ENCODE measurements around the gene KIF5B.
"Not testable (repeated sequence)": the region's sequence is repeated elsewhere in the genome, so short reads cannot be mapped to it uniquely, and the experiment has no call there.

KIF5B gene

DNA sequence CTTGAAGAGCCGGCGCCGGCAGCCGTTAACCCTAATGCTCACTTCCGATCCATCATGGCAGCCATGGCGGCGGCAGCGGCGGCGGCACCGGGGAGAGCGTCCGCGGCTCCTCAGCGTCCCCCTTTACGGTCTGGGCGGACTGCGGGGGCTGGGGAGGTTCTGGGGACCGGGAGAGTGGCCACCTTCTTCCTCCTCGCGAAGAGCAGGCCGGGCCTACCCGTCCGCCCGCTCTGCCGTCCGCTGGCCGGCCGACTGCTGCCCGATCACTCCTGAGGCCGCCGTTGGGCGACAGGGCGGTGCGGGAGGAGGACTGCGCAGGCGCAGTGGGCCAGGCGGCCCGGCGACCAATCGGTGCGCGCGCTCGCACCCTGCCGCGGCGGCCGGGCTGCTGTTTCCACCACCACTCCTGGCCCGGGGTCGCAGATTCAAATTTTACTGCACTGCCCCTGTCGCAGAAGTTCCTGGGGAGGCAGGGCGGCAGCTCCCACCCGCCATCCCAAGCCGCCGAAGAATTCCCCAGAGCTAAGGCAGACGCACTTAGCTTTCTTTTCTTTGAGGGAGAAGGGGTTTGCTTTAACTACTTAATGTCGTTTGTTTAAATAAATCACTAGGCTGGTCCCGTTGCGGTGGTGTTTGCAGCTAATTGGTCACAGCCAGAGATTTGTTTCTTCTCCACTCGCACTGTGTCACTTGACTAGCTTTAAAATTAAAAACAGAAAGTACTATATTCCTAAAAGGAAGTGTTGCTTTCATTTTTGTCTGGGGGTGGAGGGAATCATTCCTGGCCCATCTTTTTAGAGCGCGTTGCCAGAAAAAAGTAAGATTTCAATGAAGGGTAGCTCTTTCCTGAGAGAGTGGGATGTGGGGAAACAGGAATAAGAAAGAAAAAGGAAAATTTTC is at the start of gene KIF5B:
TSS of gene KIF5B (minus strand) at position 290 of the 900 bp plus-strand sequence. CDS start 452 bp downstream, outside the sequence.
- DNase-seq (ENCODE audit: low read depth), result no peak

DNA sequence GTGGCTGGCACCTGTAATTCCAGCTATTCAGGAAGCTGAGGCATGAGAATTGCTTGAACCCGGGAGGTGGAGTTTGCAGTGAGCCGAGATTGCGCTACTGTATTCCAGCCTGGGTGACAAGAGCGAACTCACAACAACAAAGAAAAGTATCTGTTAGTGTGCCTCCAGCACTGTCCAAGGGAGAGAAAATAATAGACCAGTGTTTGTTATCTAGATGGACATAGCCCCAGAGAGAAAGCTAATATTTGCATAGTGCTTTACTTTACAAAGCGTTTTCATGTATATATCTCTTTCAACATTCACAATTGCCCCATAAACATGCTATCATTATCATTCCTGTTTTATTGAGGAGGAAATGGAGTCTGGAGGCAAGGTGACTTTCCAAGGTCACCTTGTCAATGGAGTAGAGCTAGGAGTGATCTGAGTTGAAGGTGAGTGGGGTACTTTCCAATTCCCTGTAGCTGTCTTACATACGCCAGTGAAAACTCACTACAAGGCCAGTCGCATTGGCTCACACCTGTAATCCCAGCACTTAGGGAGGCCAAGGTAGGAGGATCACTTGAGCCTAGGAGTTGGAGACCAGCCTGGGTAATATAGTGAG is 49.7 kb upstream of the KIF5B start:
- no peak for DNase-seq (ENCODE audit: low read depth)

DNA sequence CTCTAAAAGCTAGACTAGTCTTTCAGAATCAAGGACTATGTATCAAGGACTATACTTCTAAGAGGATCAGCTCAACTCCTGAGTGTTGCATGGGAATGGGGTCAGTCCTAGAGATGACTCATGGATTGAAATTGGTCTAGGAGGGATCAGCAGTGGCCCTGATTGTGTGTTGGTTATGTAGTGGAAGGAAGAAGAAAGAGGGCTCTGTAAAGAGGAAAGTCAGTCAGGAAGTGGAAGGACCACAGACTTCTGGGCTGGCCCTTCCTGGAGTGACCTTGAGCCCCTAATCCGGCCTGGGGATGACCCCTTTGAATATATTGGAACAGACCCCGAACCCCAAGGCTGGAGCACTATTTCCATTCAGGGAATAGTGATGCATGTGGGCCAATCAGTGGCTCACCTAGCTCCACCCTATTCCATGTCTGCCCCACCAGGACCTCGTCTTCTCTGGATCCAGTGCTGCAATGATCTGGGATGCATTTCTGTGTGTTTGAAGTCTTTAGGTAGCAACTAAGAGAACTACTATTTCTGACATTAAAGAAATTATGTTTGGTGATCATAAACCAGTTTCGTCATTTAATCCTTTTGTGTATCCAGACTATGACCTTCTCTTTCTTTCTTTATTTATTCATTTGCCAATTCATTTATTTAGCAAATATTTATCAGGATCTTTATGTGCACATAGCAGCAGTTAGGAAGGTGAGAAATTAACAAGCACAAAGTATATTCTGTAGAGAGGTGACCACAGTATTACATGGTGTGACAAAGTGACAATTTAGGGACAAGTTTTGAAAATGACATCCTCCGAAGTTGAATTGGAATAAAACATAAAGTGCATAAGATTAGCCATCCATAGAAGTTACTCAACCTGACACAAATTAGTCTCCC is 48.6 kb upstream of the KIF5B start:
- no peak for DNase-seq (ENCODE audit: low read depth)

DNA sequence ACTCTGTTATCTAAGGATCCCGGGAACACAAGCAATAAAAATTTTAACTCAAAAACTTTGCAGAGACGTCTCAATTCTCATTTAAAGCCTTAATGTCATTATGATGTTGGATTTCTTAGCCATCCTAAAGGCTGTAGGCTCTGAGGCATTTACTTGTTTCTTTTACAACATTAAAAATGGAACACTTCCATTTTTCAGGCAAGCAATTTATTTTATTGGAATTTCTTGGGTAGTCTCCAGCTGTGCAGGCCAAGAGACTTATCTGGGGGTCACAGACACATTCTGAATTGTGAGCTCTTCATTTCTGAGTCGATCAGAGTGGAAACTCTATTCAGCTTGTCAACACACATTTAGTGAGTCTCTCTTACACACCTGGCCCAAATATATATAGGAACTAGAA is 48.0 kb upstream of the KIF5B start:
- no peak for DNase-seq (ENCODE audit: low read depth)

DNA sequence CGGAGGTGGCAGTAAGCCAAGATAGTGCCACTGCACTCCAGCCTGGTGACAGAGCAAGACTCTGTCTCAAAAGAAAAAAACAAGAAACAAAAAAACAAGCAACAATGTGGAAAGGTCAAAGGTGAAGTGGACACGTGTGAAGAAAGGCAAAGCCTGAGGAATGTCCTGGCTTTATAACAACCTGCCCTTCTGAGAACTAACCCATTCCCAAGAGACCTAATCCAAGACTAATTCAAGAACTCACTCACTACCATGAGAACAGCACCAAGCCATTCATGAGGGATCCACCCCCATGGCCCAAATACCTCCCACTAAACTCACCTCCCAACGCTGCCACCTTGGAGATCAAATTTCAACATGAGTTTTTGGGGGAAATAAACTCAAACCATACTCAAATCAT is 47.5 kb upstream of the KIF5B start:
- DNase-seq (ENCODE audit: low read depth), result no peak

DNA sequence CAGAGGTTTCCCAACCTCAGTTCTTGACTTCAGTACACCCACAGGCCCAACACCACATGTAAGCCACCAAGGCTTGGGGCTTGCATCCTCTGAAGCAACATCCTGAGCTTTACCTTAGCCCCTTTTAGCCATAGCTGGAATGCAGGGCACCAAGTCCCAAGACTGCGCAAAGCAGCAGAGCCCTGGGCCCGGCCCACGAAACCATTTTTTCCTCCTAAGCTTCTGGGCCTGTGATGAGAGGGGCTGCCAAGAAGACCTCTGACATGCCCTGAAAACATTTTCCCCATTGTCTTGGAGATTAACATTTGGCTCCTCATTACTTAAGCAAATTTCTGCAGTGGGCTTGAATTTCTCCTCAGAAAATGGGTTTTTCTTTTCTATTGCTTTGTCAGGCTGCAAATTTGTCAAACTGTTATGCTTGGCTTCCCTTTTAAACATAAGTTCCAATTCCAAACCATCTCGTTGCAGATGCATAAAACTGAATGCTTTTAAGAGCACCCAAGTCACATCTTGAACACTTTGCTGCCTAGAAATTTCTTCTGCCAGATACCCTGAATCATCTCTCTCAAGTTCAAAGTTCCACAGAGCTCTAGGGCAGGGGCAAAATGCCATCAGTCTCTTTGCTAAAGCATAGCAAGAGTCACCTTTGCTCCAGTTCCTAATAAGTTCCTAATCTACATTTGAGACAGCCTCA is 42.5 kb upstream of the KIF5B start:
- DNase-seq (ENCODE audit: low read depth), result not testable (repeated sequence)

DNA sequence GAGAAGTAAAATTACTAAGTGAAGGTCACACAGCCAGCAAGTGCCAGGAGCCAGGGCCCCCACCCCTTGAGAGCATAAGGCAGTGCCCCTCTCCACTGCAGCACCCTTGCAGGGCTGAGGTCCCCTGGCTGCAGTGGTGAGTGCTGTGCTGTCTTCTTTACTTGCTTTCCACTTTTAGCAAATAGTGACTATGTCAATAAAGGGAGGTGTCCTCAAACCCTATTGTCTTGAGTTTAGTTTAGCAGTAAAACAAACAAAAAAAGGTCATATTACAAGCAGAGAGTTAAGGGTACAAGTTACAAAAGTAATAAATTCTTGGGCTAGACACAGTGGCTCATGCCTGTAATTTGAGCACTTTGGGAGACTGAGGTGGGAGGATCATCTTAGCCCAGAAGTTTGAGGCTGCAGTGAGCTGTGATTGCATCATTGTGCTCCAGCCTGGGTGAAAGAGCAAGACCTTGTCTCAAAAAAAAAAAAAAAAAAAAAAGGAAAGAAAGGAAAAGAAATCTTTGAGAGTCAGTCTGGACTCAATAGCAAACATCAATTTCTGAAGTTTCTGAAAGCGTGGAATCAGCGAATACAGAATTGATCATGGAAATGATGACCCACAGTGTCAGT is 39.0 kb upstream of the KIF5B start:
- no peak for DNase-seq (ENCODE audit: low read depth)

DNA sequence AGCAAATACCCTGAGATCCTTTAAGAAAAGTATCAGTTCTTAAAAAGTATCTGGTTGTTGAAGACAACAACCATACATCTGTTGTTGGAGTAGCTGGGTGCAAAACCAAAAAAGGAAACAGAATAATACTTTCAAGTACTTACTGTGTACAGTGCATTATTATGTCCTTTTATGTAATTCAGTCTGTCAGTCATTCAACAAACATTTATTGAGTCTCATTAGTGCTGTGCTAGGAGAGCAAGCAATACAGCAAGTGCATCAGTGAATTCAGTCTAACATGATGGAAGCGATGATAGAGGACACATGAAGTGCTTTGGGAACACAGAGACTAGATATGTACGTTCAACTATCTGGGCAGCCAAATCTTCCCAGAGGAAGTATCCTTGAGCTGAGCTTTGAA is 37.4 kb upstream of the KIF5B start:
- DNase-seq (ENCODE audit: low read depth), result no peak

DNA sequence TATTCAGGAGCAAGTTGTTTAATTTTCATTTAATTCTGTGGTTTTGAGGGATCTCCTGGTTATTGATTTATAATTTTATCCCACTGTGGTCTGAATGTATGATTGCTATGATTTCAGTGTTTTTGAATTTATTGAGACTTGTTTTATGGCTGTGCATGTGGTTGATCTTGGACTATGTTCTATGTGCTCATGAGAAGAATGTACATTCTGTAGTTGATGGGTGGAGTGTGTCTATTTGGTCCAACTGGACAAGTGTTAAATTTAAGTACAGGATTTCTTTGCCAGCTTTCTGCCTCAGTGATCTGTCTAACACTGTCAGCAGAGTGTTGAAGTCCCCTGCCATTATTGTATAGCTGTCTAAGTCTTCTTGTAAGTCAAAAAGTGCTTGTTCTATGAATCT is 34.8 kb upstream of the KIF5B start:
- DNase-seq (ENCODE audit: low read depth), result no peak

DNA sequence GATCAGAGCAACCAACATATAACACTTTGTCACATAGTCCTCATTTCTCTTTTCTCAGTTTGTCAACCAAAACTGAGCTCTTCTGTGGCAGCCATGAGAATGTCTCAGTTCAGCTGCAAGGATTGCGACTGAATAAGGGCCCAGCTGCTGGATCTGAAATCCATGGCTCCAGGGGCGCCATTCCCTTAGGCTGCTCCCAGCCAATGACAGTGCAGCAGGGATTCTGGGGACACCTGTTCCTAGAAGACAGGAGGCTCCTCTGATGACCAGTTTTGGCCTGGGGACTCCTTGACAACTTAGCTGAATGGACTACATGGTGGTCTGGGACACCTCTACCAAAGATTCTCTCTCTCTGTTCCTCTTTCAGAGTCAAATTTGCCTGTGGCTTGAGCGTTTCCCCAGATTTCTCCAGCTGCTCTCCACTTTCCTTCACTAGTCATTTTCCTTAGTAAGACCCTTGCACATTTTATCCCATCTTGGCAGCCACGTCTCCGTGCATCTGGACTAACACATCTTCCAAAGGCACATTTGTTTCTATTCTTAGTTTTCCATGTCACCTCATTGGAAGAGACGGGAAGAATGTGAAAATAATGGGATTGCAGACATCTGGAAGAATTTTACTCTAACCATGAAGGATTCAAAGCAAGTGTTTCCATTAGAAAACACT is 28.1 kb upstream of the KIF5B start:
- no peak for DNase-seq (ENCODE audit: low read depth)

DNA sequence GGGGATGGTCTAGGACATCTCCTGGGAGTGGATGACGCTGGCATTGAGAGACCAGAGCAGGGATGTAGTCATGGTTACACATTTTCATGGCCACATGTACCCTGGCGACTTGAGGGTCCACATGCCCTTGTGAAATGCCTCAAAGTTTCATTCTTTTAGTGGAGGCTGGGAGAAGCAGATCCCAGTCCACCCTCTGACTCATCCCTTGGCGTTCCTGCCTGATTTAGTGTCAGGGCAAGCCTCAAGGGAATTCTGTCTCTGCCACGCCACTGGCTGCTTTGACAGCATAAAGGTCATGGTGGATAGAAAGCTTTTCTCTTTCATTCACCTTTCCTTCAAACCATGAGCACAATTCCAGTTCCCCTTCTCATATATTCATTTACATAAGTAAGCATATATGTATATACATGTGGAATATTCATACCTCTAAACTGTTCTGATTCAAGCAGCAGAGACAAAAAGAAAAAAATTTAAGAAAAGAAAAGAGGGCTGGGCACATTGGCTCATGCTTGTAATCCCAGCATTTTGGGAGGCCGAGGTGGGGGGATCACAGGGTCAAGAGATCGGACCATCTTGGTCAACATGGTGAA is 21.8 kb upstream of the KIF5B start:
- DNase-seq (ENCODE audit: low read depth), result no peak

DNA sequence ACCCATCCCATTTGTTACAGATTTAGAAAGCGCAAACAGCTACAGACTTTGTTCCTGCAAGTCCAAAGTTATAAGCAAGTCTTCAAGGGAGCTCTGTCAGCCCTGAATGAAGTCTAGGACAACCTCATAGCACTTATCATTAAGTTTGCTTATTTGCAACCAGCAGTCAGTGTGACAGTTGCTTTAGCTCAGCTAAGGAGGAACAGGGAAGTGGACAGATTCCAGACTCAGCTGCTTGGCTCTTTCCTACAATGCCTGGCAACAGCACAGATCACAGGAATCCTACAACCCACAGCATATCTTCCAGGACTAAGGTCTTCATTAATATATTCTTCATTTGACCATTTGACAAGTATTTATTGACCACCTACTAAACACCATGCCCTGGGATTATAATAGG is 17.4 kb upstream of the KIF5B start:
- DNase-seq (ENCODE audit: low read depth), result no peak

DNA sequence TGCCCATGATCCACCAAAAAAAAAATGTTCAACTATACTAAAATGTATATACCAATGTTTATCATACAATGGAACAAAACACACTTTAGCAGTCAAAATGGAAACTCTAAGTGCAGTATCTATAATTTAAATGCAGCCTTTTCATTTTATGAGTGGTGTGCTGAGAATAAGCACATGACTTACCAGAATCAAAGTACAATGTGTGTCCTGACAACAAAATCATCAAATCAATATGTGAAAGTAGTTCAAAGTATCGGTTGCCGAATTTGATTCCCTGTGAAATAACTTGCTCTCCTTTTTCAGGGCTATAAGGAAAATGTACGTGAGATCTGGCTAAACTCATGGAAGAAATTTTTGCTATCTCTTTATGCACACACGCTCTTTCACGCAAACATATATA is 16.9 kb upstream of the KIF5B start:
- no peak for DNase-seq (ENCODE audit: low read depth)

DNA sequence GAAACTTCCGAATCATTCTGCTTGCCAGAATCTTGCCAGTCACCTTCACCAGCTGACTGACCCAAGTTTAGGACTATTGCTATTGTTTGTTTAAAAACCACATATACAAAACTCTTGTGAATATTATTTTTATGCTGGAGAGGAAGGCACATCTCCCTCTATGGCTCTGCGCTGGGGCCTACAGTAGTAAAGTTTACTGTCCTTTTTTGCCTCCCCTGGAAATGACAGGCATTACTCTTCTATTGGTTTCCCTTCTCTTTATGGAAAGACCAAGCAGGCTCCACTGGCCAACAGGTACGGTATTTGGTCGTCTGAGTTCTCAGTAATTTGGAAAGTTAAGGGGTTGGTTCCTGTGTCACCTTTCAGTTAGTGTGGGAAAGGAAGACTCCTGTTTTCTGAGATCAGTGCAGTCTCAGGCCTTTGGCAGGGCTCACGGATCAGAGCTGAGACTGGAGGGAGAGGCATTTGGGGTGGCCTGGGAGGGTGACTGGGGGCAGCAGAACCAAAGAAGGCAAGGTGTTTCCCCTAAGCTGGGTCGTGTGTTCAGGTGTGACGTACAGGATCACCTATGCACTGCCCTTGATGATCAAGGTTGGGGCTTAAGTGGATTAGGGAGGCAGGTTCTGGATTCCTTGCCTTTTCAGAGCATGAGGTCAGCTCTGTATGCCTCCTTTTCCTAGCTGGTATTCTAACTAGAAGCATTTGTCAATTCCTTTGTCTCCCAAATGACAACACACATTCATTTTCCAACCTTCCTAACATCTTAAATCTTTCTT is 16.0 kb upstream of the KIF5B start:
- DNase-seq (ENCODE audit: low read depth), result no peak

DNA sequence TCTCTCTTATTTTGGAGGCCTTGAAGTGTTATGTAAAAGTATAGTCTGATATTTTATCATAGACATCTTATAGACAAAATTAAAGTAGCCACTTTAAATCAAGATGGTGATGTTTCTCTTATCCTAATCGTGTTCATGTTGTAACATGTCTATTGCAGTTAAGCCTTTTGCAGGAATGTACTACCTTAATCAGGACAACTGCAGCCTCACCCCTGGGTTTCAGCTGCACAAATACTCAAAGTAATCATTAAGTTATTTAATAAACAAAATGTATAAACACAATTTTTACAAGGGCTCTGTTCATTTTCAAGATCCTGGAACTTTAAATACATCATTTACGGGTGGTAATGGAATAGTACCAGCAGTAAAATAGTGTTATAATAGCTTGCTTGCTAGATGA is 14.4 kb upstream of the KIF5B start:
- no peak for DNase-seq (ENCODE audit: low read depth)

DNA sequence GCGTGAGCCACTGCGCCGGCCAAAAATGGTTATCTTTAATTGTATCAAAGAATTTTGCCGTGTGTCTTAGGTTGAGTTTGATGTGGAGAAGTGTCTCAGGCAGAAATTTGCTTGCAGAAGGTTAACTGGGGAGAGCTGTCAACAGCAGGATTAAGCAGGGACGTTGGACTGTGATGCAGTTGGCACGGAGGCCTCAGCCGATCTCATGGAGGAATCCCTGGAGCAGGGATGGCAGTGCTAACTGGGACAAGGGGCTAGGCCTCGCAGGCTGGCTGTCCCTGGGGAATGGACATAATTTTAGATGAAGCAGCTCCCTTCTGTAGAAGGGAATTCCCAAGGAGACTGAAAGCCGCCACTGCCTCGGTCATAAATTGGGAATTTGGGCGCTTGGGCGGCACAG is 12.3 kb upstream of the KIF5B start:
- no peak for DNase-seq (ENCODE audit: low read depth)

DNA sequence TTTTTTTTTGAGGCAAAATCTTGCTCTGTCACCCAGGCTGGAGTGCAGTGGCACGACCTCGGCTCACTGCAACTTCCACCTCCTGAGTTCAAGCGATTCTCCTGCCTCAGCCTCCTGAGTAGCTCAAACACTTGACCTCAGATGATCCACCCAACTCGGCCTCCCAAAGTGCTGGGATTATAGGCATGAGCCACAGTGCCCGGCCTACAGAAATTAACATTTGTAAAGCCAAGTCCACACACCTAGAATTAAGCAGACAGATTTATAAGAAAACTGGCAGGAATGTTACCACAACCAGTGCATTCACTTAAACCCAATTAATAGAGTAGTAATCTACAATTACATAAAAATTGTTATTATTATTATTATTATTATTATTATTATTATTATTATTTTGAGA is 11.7 kb upstream of the KIF5B start:
- DNase-seq (ENCODE audit: low read depth), result not testable (repeated sequence)

DNA sequence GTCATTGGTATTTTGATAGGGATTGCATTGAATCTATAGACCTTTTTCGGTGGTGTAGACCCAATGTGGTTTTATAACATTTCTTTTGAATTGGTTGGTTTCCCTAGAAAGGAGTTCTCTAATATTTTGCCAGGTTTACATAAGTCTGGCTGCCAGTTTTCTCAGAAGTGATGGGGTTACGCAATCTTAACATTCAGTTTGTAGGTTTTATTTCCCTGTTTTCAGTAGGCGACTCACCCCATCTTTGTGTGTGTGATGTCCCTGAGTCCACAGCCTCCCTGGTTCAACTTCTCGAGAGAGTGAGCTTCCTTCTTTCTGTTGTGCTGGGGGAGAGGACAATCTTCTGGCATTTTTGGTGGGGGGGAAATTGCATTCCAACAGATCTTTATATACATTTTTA is 9.6 kb upstream of the KIF5B start:
- DNase-seq (ENCODE audit: low read depth), result no peak

DNA sequence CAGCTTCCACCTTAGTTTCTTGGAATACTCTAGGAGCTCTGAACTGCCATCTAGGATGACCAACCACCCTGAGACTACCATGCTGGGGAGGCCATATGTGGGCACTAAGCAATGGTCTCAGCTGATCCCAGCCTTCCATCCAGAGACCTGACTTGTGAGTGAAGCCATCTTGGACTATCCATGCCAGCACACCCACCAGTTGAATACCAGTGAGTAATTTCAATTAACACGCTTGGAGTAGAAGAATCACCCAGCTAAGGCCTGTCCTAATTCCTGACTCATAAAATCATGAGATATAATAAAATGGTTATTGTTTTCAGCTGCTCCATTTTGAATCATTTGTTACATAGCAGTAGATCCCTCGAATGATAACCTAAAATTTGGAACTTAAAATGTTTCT is 5.2 kb upstream of the KIF5B start:
- no peak for DNase-seq (ENCODE audit: low read depth)

DNA sequence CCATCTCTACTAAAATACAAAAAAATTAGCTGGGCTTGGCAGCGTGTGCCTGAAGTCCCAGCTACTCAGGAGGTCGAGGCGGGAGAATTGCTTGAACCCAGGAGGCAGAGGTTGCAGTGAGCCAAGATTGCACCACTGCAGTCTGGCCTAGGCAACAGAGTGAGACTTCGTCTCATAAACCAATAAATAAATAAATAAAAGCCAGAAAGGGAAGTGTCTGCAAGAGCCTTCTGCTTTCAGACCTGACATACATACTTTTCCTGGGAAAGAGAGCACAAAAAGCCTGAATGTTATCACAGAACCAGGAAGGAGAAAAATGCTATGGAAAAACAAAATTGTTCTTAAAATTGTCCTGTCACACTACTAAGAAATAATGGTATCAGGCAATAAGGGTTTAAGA is 4.1 kb upstream of the KIF5B start:
- DNase-seq (ENCODE audit: low read depth), result no peak
